SK-N-SH treated with all-trans-retinoic acid at 6 μM for 48 hours (cell line): ENCODE data around the gene DOCK11.

ENCODE experiments used
- ATAC-seq: fragments of 200-7000 bp; cut with Tn5 transposase; 3 replicates; pipeline ENCODE4 v1.9.1; 2020; ENCODE audit warnings: mild to moderate bottlenecking, moderate library complexity
- ARNTL ChIP-seq: fragments of 450-650 bp; formaldehyde crosslinking; IDR thresholded peaks from 2 replicates; pipeline ENCODE4 v1.5.0; 2020; ENCODE audit warnings: low read depth, mild to moderate bottlenecking, moderate library complexity, borderline replicate concordance
- BACH2 ChIP-seq: fragments of 250-450 bp; sonication (Bioruptor Pico); IDR thresholded peaks from 2 replicates; pipeline ENCODE4 v1.9.0; 2021; ENCODE audit warnings: mild to moderate bottlenecking, borderline replicate concordance
- CSDC2 ChIP-seq: fragments of 250-450 bp; sonication (Bioruptor Pico); IDR thresholded peaks from 2 replicates; pipeline ENCODE4 v1.5.0; 2020; ENCODE audit warnings: mild to moderate bottlenecking, moderate library complexity
- CSRNP3 ChIP-seq: fragments of 250-450 bp; sonication (Bioruptor Pico); IDR thresholded peaks from 2 replicates; pipeline ENCODE4 v1.5.1; 2021; ENCODE audit warnings: mild to moderate bottlenecking, moderate library complexity
- ESRRG ChIP-seq: fragments of 250-450 bp; sonication (Bioruptor Pico); IDR thresholded peaks from 2 replicates; pipeline ENCODE4 v1.6.1; 2021; ENCODE audit warnings: mild to moderate bottlenecking
- GLIS3 ChIP-seq: fragments of 250-450 bp; sonication (Bioruptor Pico); IDR thresholded peaks from 2 replicates; pipeline ENCODE4 v1.5.0; 2020; ENCODE audit warnings: mild to moderate bottlenecking, moderate library complexity
- ISL1 ChIP-seq: fragments of 250-450 bp; sonication (Bioruptor Pico); IDR thresholded peaks from 2 replicates; pipeline ENCODE4 v2.1.2; 2022; ENCODE audit warnings: mild to moderate bottlenecking, moderate library complexity
- OSR1 ChIP-seq: fragments of 250-450 bp; sonication (Bioruptor Pico); IDR thresholded peaks from 2 replicates; pipeline ENCODE4 v1.8.0; 2022; ENCODE audit warnings: moderate library complexity, mild to moderate bottlenecking, inconsistent platforms
- PATZ1 ChIP-seq: fragments of 250-450 bp; sonication (Bioruptor Pico); IDR thresholded peaks from 2 replicates; pipeline ENCODE4 v1.8.0; 2020; ENCODE audit warnings: mild to moderate bottlenecking, moderate library complexity, borderline replicate concordance
- POU6F1 ChIP-seq: fragments of 250-450 bp; sonication (Bioruptor Pico); IDR thresholded peaks from 2 replicates; pipeline ENCODE4 v1.8.0; 2021; ENCODE audit warnings: low read depth, mild to moderate bottlenecking, moderate library complexity, borderline replicate concordance
- PPARA ChIP-seq: fragments of 250-450 bp; sonication (Bioruptor Pico); IDR thresholded peaks from 2 replicates; pipeline ENCODE4 v1.5.0; 2020; ENCODE audit warnings: mild to moderate bottlenecking, borderline replicate concordance
- SNAI2 ChIP-seq: fragments of 250-450 bp; sonication (Bioruptor Pico); IDR thresholded peaks from 2 replicates; pipeline ENCODE4 v1.5.0; 2020; ENCODE audit warnings: mild to moderate bottlenecking, moderate library complexity
- TCF4 ChIP-seq: fragments of 250-450 bp; sonication (Bioruptor Pico); IDR thresholded peaks from 2 replicates; pipeline ENCODE4 v1.8.0; 2021; ENCODE audit warnings: mild to moderate bottlenecking, moderate library complexity, borderline replicate concordance
- TOX ChIP-seq: fragments of 250-450 bp; sonication (Bioruptor Pico); IDR thresholded peaks from 2 replicates; pipeline ENCODE4 v1.8.0; 2021; ENCODE audit warnings: mild to moderate bottlenecking, moderate library complexity, borderline replicate concordance
- ZC3H10 ChIP-seq: fragments of 250-450 bp; sonication (Bioruptor Pico); IDR thresholded peaks from 2 replicates; pipeline ENCODE4 v1.5.1; 2021; ENCODE audit warnings: mild to moderate bottlenecking, moderate library complexity
- ZFP3 ChIP-seq: fragments of 250-450 bp; sonication (Bioruptor Pico); IDR thresholded peaks from 2 replicates; pipeline ENCODE4 v1.5.0; 2020; ENCODE audit warnings: mild to moderate bottlenecking, moderate library complexity
- ZFP30 ChIP-seq: fragments of 450-650 bp; formaldehyde crosslinking; IDR thresholded peaks from 2 replicates; pipeline ENCODE4 v1.5.0; 2022; ENCODE audit warnings: mild to moderate bottlenecking, moderate library complexity
- ZNF565 ChIP-seq: fragments of 450-650 bp; formaldehyde crosslinking; conservative IDR thresholded peaks from 2 replicates; pipeline ENCODE4 v1.5.0; 2020; ENCODE audit warnings: low read depth, mild to moderate bottlenecking, moderate library complexity
- ZNF70 ChIP-seq: fragments of 450-650 bp; formaldehyde crosslinking; IDR thresholded peaks from 2 replicates; pipeline ENCODE4 v1.5.0; 2020; ENCODE audit warnings: mild to moderate bottlenecking, moderate library complexity
- TF ChIP-seq, protein P1 (sequence below): fragments of 250-450 bp; sonication (Bioruptor Pico); IDR thresholded peaks from 2 replicates; pipeline ENCODE4 v1.5.0; 2020; ENCODE audit warnings: mild to moderate bottlenecking, moderate library complexity

The DOCK11 gene

GRCh38 chrX:118530219-118530911 lies 34.8 kb downstream of the DOCK11 start:
- TF ChIP-seq ISL1 (CRISPR knock-in tag) (no peak), BACH2 (CRISPR knock-in tag) (no peak), GLIS3 (CRISPR knock-in tag) (no peak), ARNTL (no peak), SNAI2 (CRISPR knock-in tag) (no peak), ZC3H10 (CRISPR knock-in tag) (no peak), ESRRG (no peak), CSDC2 (CRISPR knock-in tag) (no peak), TOX (CRISPR knock-in tag) (no peak), ZFP3 (CRISPR knock-in tag) (no peak), ZFP30 (CRISPR knock-in tag) (no peak), CSRNP3 (CRISPR knock-in tag) (no peak)
- ATAC-seq: peak; percentile 29

- TF ChIP-seq ZNF565 (CRISPR knock-in tag) (no peak), ISL1 (CRISPR knock-in tag) (peak; percentile 70)
- TF ChIP-seq, all 23 proteins: peak for 1
- peak; percentile 61 for ATAC-seq
Observed at GRCh38 chrX:118534716-118535493, 39.3 kb downstream of the DOCK11 start.

GRCh38 chrX:118536204-118536603 lies 40.6 kb downstream of the DOCK11 start:
- TF ChIP-seq POU6F1 (no peak), ZFP30 (CRISPR knock-in tag) (no peak), GLIS3 (CRISPR knock-in tag) (no peak), ISL1 (CRISPR knock-in tag) (no peak), TOX (CRISPR knock-in tag) (no peak), ZC3H10 (CRISPR knock-in tag) (no peak), OSR1 (CRISPR knock-in tag) (no peak), ZNF70 (CRISPR knock-in tag) (no peak), CSDC2 (CRISPR knock-in tag) (no peak), TCF4 (no peak), PATZ1 (no peak), CSRNP3 (CRISPR knock-in tag) (no peak), ESRRG (no peak), PPARA (CRISPR knock-in tag) (no peak), ZFP3 (CRISPR knock-in tag) (no peak), ARNTL (no peak)
- TF ChIP-seq, protein P1, sequence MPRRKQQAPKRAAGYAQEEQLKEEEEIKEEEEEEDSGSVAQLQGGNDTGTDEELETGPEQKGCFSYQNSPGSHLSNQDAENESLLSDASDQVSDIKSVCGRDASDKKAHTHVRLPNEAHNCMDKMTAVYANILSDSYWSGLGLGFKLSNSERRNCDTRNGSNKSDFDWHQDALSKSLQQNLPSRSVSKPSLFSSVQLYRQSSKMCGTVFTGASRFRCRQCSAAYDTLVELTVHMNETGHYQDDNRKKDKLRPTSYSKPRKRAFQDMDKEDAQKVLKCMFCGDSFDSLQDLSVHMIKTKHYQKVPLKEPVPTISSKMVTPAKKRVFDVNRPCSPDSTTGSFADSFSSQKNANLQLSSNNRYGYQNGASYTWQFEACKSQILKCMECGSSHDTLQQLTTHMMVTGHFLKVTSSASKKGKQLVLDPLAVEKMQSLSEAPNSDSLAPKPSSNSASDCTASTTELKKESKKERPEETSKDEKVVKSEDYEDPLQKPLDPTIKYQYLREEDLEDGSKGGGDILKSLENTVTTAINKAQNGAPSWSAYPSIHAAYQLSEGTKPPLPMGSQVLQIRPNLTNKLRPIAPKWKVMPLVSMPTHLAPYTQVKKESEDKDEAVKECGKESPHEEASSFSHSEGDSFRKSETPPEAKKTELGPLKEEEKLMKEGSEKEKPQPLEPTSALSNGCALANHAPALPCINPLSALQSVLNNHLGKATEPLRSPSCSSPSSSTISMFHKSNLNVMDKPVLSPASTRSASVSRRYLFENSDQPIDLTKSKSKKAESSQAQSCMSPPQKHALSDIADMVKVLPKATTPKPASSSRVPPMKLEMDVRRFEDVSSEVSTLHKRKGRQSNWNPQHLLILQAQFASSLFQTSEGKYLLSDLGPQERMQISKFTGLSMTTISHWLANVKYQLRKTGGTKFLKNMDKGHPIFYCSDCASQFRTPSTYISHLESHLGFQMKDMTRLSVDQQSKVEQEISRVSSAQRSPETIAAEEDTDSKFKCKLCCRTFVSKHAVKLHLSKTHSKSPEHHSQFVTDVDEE: no peak
- ATAC-seq: no peak
